Prostate gland (tissue), 2 donors: ENCODE results near the gene FOXF1. TPM values are rescaled to one million over a fixed set of nuclear protein-coding genes. Genes with fewer than 3 reads are reported as not detected.

ENCODE experiments used
- DNase-seq: peaks from one replicate; pipeline ENCODE4 v3.0.0-alpha.2; 2019; ENCODE audit warnings: low spot score
- H3K27ac ChIP-seq, 2 donors: fragments of 200-600 bp; sonication (generic); 2 replicates each; pipeline ENCODE4 v1.5.1; 2017 to 2019
- H3K27me3 ChIP-seq: fragments of 200-600 bp; sonication (generic); replicated peaks from 2 replicates; pipeline ENCODE4 v1.5.1; 2019; ENCODE audit not compliant: insufficient read depth
- H3K36me3 ChIP-seq, 2 donors: fragments of 200-600 bp; sonication (generic); 1 replicate in 1 of 2; 2 replicates in 1 of 2; pipeline versions ENCODE4 v1.5.1 to v1.8.1; 2017 to 2019
- H3K4me1 ChIP-seq: fragments of 200-600 bp; sonication (generic); replicated peaks from 2 replicates; pipeline ENCODE4 v1.5.1; 2019
- H3K4me3 ChIP-seq, 2 donors: fragments of 200-600 bp; sonication (generic); 2 replicates each; pipeline ENCODE4 v1.5.1; 2017 to 2019
- H3K9me3 ChIP-seq: fragments of 200-600 bp; sonication (generic); 2 replicates; pipeline ENCODE4 v1.5.1; 2017
- CTCF ChIP-seq, 4 experiments: fragments of 200-600 bp in 2 of 4; fragments of 450-650 bp in 2 of 4; sonication (generic) in 2 of 4; IDR thresholded peaks; 1 replicate in 3 of 4; 2 replicates in 1 of 4; pipeline ENCODE4 v1.5.1; 2016 to 2019; ENCODE audit warnings: antibody characterized with exemption in 4 of 4, mild to moderate bottlenecking in 2 of 4, moderate library complexity in 2 of 4
- POLR2A ChIP-seq: fragments of 450-650 bp; IDR thresholded peaks from one replicate; pipeline ENCODE4 v1.6.1; 2016; ENCODE audit warnings: antibody characterized with exemption, mild to moderate bottlenecking
- POLR2AphosphoS5 ChIP-seq: sonication (generic); formaldehyde crosslinking; IDR thresholded peaks from one replicate; pipeline ENCODE4 v1.6.1; 2017; ENCODE audit warnings: antibody characterized with exemption
- whole genome bisulfite sequencing: methylation state at CpG from one replicate; pipeline ENCODE4 v1.1.5; 2018; 5-methylcytosine and 5-hydroxymethylcytosine counted together
- intact Hi-C: fragments of 100-400 bp; cut with DNase I; formaldehyde crosslinking; loops from one replicate; pipeline ENCODE4 v1.14.2; 2022
- total RNA-seq, 2 donors: library from RNA; depleted of rRNA; stranded (reverse); fragments of >200 nt; gene quantifications; one replicate each; pipeline ENCODE4 v1.1.0, GENCODE V29; 2016

The FOXF1 gene
- total RNA-seq, result 1 to 10 TPM; 5.3 to 6.9 TPM

- Histone ChIP-seq H3K4me3 (peak within 1 kb of the TSS; percentile 45 to 48), H3K27me3 (peaks cover 43% of the 10 kb centered on the region), H3K27ac (peak within 1 kb of the TSS; percentile 86 to 87), H3K36me3 (no peaks in the 10 kb centered on the region), H3K4me1 (peaks cover 8% of the 10 kb centered on the region), H3K9me3 (no peaks in the 10 kb centered on the region)
- intact Hi-C loops, result no loop called here
- TF ChIP-seq CTCF (IDR thresholded peaks at IDR 0.05), result no peak
- no peak for TF ChIP-seq POLR2AphosphoS5
- no peak for TF ChIP-seq POLR2A
- no peak for DNase-seq
- WGBS, result 0% methylated on average over 7 of the region's 89 CpGs
These were observed at the start of gene FOXF1 for GRCh38 chr16:86510465-86511261. FOXF1 (plus strand) TSS chr16:86510527; CDS start chr16:86510570, 43 bp downstream.

- Histone ChIP-seq H3K27ac (no peak overlapping the region), H3K4me3 (no peak overlapping the region), H3K36me3 (no peaks in the 10 kb centered on the region), H3K27me3 (no peaks in the 10 kb centered on the region), H3K9me3 (no peaks in the 10 kb centered on the region), H3K4me1 (no peaks in the 10 kb centered on the region)
- intact Hi-C loops, result loop anchor here (5.0 kb wide), 1 partner anchor 99 kb away; no protein-coding TSS in a partner anchor
- DNase-seq, result no peak
- TF ChIP-seq POLR2A (no peak), POLR2AphosphoS5 (no peak), CTCF (IDR thresholded peaks at IDR 0.05) (no peak)
These were observed 49.3 kb upstream of the FOXF1 start for GRCh38 chr16:86461037-86461436.

GRCh38 chr16:86462334-86463084, 47.8 kb upstream of the FOXF1 start:
- H3K36me3 ChIP-seq, result no peaks in the 10 kb centered on the region
- 49% methylated on average over 17 of the region's 17 CpGs for WGBS
- no peak for DNase-seq
- peak overlapping the region in 1 of 2 donors; percentile 27 for H3K27ac ChIP-seq
- no peak overlapping the region for H3K4me3 ChIP-seq
- H3K4me1 ChIP-seq, result no peaks in the 10 kb centered on the region
- H3K27me3 ChIP-seq, result no peaks in the 10 kb centered on the region
- TF ChIP-seq CTCF (IDR thresholded peaks at IDR 0.05) (no peak), POLR2A (no peak), POLR2AphosphoS5 (no peak)
- no peaks in the 10 kb centered on the region for H3K9me3 ChIP-seq
- intact Hi-C loops, result loop anchor here (5.0 kb wide), 1 partner anchor 100 kb away; no protein-coding TSS in a partner anchor

DNA sequence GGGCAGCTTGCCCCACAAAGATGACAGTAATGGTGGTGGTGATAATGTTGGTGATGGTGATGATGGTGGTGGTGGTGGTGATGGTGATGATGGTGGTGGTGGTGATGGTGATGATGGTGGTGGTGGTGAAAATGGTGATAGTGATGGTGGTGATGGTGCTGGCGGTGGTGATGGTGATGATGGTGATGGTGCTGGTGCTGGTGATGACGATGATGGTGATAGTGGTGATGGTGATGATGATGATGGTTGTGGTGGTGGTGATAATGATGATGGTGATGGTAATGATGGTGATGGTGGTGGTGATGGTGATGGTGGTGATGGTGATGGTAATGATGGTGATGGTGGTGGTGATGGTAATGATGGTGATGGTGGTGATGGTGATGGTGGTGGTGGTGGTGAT, 46.3 kb upstream of the FOXF1 start:
- Histone ChIP-seq H3K27ac (no peak overlapping the region), H3K4me1 (no peaks in the 10 kb centered on the region), H3K36me3 (no peaks in the 10 kb centered on the region), H3K27me3 (no peaks in the 10 kb centered on the region), H3K9me3 (no peaks in the 10 kb centered on the region), H3K4me3 (no peak overlapping the region)
- intact Hi-C loops, result loop anchor here (5.0 kb wide), 1 partner anchor 102 kb away; no protein-coding TSS in a partner anchor
- no peak for DNase-seq
- TF ChIP-seq POLR2A (no peak), CTCF (IDR thresholded peaks at IDR 0.05) (no peak), POLR2AphosphoS5 (no peak)
- WGBS, result 97% methylated on average over 2 of the region's 2 CpGs
